Psoas muscle (tissue), 8 donors: Measurements from ENCODE around the gene ZNF750. TPM values are rescaled to one million over a fixed set of nuclear protein-coding genes. Genes with fewer than 3 reads are reported as not detected.

Experiments
- ATAC-seq, 4 donors: fragments of 200-7000 bp; cut with Tn5 transposase; one replicate each; pipeline ENCODE4 v1.9.1; 2020; ENCODE audit warnings: moderate library complexity in 3 of 4, mild to moderate bottlenecking in 2 of 4
- DNase-seq, 2 donors: peaks; one replicate each; pipeline ENCODE4 v3.0.0-alpha.2; 2020
- H3K27ac ChIP-seq: fragments of 200-600 bp; one replicate; pipeline ENCODE4 v1.8.0; 2022
- H3K27me3 ChIP-seq, 3 donors: fragments of 200-600 bp in 1 of 3; one replicate each; pipeline versions ENCODE4 v1.6.1 to v1.8.0; 2013 to 2022; ENCODE audit warnings: low read length in 2 of 3, mild to moderate bottlenecking in 2 of 3, moderate library complexity in 1 of 3; ENCODE audit not compliant: insufficient read depth in 3 of 3
- H3K36me3 ChIP-seq, 2 donors: fragments of 200-600 bp in 1 of 2; one replicate each; pipeline versions ENCODE4 v1.6.1 to v1.8.0; 2013 to 2022; ENCODE audit warnings: low read depth in 1 of 2, mild to moderate bottlenecking in 1 of 2, moderate library complexity in 1 of 2; ENCODE audit not compliant: insufficient read depth in 1 of 2
- H3K4me1 ChIP-seq: fragments of 200-600 bp; one replicate; pipeline ENCODE4 v1.8.0; 2022
- H3K4me3 ChIP-seq: fragments of 200-600 bp; one replicate; pipeline ENCODE4 v1.8.0; 2022; ENCODE audit warnings: mild to moderate bottlenecking
- H3K9me3 ChIP-seq: fragments of 200-600 bp; one replicate; pipeline ENCODE4 v1.8.0; 2022
- CTCF ChIP-seq: fragments of 200-600 bp; IDR thresholded peaks from one replicate; pipeline ENCODE4 v1.8.0; 2022; ENCODE audit warnings: antibody characterized with exemption
- WGBS, 3 donors: extraction: QIAGEN DNeasy Blood & Tissue Kit; methylation state at CpG; one replicate each; pipeline versions ENCODE4 v1.1.6 to v1.1.7; 2013; 5-methylcytosine and 5-hydroxymethylcytosine counted together
- intact Hi-C, 2 donors: fragments of 100-400 bp; cut with DNase I; formaldehyde crosslinking; loops; one replicate each; pipeline versions ENCODE4 v1.11.0 to v1.14.2; 2022
- long read RNA-seq, 2 donors: library from polyadenylated mRNA; unstranded; transcript quantifications; one replicate each; pipeline ENCODE4 v2.0.0, GENCODE V29; 2021
- polyA plus RNA-seq, 3 donors: library from polyadenylated mRNA; stranded (reverse); fragments of 200-250 nt; gene quantifications; one replicate each; pipeline ENCODE4 v1.2.3, GENCODE V29; 2013
- total RNA-seq, 4 donors: library from RNA; stranded (reverse); fragmentation: NEBNext Ultra II Directional in 2 of 4; extraction: Animal tissue kit (Norgen Biotek cat#: 25700) in 2 of 4; gene quantifications; one replicate each; pipeline versions ENCODE4 v1.2.1 to v1.2.4, GENCODE V29; 2021 to 2023
- donor health status: healthy with polysubstance abuse.
- donor health status: DM: no; HTN: no; CAD: no; lungs with moderate emphysema.
- donor health status: Bipolar disorder and iron deficiency.
- donor health status: healthy.
- donor health status: DM: yes; HTN: yes; CAD: no.
- donor health status: DM: no; HTN: no; CAD: no.
- donor health status: DM: no; HTN: no; CAD: no.
- donor health status: DM: yes; HTN: yes; CAD: no.

The ZNF750 gene
- total RNA-seq: 1 to 10 TPM in 3 of 4 donors, not detected in 1; 1.8 to 6.3 (median 2.7) TPM
- polyA plus RNA-seq: 1 to 10 TPM in 2 of 3 donors, under 1 TPM in 1; 0.79 to 5.1 (median 1.4) TPM
- long read RNA-seq, donor 1, partial matches to known transcripts: 1 of 2 reads
- long read RNA-seq, donor 1, other reads (novel, unspliced or antisense): 0 of 2 reads
- long read RNA-seq, donor 2: 0 reads

- peak in 3 of 4 donors; percentile 22 to 41 (median 22) for ATAC-seq
- Histone ChIP-seq H3K4me3 (peak within 1 kb of the TSS; percentile 41), H3K27me3 (no peaks in the 10 kb centered on the region), H3K9me3 (no peaks in the 10 kb centered on the region), H3K36me3 (no peaks in the 10 kb centered on the region), H3K4me1 (peaks cover 20% of the 10 kb centered on the region), H3K27ac (peak within 1 kb of the TSS; percentile 72)
- intact Hi-C loops: loop anchor here in 1 of 2 donors (5.0 kb wide), 1 partner anchor 32 kb away; no protein-coding TSS in a partner anchor
- 84 to 87% (median 85%) methylated on average over 25 of the region's 25 CpGs for WGBS, 3 donors
- DNase-seq: no peak
- TF ChIP-seq CTCF: no peak
Measured at GRCh38 chr17:82839617-82840292, at the start of gene ZNF750. Gene ZNF750, minus strand, starts transcription at chr17:82840022. Its CDS starts 7,568 bp downstream, at chr17:82832454.

- peak overlapping the region; percentile 71 for H3K27ac ChIP-seq
- intact Hi-C loops: no loop called here
- DNase-seq (peak; percentile 60 to 88), ATAC-seq (peak; percentile 77 to 91 (median 86))
- no peak overlapping the region for H3K4me3 ChIP-seq
- TF ChIP-seq CTCF: no peak
- no peaks in the 10 kb centered on the region for H3K36me3 ChIP-seq
- WGBS, 3 donors: 51 to 58% (median 54%) methylated on average over 30 of the region's 30 CpGs
- H3K9me3 ChIP-seq: no peaks in the 10 kb centered on the region
- H3K4me1 ChIP-seq: peaks cover 16% of the 10 kb centered on the region
- H3K27me3 ChIP-seq: no peaks in the 10 kb centered on the region
Measured at GRCh38 chr17:82888583-82889495, 49.0 kb upstream of the ZNF750 start.

GRCh38 chr17:82887255-82888164, 47.7 kb upstream of the ZNF750 start:
- ATAC-seq (peak in 3 of 4 donors; percentile 7 to 34 (median 13)), DNase-seq (no peak)
- H3K27me3 ChIP-seq: no peaks in the 10 kb centered on the region
- peaks cover 16% of the 10 kb centered on the region for H3K4me1 ChIP-seq
- intact Hi-C loops: no loop called here
- 59 to 74% (median 66%) methylated on average over 27 of the region's 27 CpGs for WGBS, 3 donors
- peak overlapping the region; percentile 71 for H3K27ac ChIP-seq
- TF ChIP-seq CTCF: no peak
- H3K36me3 ChIP-seq: no peaks in the 10 kb centered on the region
- no peaks in the 10 kb centered on the region for H3K9me3 ChIP-seq
- H3K4me3 ChIP-seq: no peak overlapping the region

- Histone ChIP-seq H3K36me3 (no peaks in the 10 kb centered on the region), H3K9me3 (no peaks in the 10 kb centered on the region), H3K27me3 (no peaks in the 10 kb centered on the region), H3K4me1 (peaks cover 26% of the 10 kb centered on the region), H3K4me3 (no peak overlapping the region), H3K27ac (no peak overlapping the region)
- DNase-seq: no peak
- intact Hi-C loops: no loop called here
- ATAC-seq: no peak
- 70 to 76% (median 72%) methylated on average over 5 of the region's 5 CpGs for WGBS, 3 donors
- TF ChIP-seq CTCF: no peak
Measured at GRCh38 chr17:82884970-82885353, 45.1 kb upstream of the ZNF750 start.
